ENCODE data around the gene SMAP2.

SMAP2 gene

DNA sequence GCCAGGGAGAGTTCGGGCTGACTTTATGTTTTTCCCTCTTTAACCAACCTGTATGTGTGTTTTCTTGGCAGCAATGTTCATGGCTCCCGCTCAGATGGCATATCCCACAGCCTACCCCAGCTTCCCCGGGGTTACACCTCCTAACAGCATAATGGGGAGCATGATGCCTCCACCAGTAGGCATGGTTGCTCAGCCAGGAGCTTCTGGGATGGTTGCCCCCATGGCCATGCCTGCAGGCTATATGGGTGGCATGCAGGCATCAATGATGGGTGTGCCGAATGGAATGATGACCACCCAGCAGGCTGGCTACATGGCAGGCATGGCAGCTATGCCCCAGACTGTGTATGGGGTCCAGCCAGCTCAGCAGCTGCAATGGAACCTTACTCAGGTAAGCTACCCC lies 43.2 kb downstream of the SMAP2 start:
- in situ Hi-C loops (cut with MboI; ENCODE audit: low sequenced_read_pairs): no loop called here

DNA sequence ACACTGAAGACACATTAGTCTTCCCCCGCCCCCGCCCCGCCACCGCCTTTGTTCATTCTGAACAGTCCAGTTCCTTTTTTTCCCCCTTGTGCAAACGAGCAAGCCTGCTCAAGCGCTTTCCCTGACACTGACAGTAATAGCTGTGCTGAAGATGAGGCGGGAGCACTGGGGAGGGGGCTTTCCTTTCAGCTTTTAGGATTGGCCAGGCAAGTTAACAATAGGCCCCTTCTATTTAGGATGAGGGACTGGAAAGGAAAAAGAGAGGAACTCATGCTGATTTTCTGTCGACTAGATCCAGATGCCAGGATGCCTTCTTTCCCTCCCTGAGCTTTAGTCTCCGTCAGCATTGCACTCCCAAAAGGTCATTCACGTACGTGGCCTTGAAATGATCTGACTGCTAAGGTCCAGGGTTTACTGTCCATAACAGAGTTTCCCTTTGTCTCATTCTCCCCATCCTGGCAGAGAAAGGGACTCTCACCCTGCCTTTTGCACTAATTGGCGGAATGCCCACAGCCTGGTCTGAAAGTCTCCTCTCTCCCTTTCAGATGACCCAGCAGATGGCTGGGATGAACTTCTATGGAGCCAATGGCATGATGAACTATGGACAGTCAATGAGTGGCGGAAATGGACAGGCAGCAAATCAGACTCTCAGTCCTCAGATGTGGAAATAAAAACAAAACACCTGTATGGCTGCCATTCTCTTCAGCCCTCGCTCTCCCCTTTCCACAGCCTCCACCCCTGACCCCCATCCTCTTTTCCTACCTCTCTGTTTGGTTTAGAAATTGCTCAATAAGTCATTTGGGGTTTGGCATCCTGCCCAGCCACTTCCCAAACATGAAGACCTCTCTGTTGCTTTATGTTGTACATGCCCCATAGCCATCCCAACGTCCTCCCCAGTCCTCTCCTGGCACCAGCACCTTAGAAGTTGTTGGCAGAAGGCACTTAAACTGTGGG lies 48.2 kb downstream of the SMAP2 start:
- in situ Hi-C loops (cut with MboI; ENCODE audit: low sequenced_read_pairs): no loop called here

DNA sequence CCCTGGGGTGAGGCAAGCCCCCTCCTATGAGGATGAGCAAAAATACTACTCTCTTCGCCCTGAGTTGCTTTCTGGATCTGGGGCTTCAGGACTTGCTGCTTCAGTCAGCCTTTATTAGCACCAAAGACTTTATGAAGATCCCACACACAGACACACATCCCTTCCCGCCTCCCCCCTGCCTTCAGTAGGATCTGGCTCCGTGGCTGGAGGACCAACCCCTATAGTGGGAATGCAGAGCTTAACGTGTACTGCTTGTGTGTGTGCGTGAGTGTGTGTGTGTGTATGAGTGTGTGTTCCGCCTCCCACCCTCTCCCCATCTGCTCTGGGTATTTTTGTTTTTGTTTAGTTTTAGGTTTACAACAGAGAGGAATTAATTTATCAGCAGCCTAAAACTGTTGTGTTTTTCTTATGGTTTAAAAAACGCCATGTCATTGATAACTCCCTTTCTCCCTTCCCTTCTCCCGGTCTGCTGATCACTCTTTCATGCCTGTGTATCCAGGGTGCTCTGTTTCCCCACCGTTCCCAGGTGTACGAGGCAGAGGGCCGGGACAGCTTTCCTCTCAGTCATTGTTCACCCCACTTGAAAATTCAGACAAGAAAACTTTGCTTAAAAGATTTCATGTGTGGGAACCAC lies 49.2 kb downstream of the SMAP2 start:
- in situ Hi-C loops (cut with MboI; ENCODE audit: low sequenced_read_pairs): no loop called here

DNA sequence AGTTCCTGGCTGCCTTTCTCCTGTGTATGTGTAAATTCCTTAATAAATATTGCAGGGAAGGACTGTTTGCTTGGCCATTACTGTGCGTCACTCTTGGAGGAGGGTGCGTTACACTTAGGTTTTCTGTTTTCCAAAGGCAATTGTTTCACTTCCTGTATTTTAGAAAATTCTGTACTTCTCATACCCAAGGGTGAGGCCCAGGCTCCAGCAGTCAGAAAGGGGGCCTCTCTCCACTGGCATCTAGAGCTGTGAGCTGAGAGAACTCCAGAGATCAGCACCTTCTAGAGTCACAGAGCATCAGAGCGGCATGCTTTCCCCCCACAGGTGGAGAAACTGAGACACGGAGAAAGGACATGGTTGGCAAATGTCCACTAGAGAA lies 49.7 kb downstream of the SMAP2 start:
- in situ Hi-C loops (cut with MboI; ENCODE audit: low sequenced_read_pairs): no loop called here

DNA sequence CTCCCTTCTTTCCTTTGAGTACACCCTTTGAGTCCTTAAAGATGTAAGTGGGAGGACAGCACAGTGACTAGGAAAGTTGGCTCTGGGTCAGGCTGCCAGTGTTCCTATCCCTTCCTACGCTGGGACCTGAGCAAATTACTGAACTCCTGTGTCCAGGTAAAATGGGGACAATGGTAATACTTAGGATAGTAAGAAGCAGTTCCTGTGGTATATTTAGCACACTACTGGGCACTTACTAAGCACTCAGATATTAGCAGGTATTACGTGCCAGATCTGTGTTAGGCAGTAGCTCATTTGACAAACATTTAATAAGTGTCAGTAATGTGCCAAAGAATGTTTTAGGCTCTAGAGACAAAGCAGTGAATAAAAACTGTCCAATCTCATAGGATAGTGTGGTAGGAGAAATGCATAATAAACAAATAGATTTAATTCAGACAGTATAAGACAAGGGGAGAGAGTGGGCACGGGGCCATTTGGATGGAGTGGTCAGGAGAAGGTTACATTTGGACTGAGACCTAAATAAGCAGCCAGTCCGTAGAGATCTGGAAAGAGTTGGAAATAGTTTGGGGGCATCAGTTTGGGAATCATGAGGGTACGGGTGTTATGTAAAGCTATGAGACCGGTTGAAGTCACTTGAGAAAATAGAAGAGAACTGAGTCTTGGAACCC lies 50.6 kb downstream of the SMAP2 start:
- in situ Hi-C loops (cut with MboI; ENCODE audit: low sequenced_read_pairs): no loop called here

DNA sequence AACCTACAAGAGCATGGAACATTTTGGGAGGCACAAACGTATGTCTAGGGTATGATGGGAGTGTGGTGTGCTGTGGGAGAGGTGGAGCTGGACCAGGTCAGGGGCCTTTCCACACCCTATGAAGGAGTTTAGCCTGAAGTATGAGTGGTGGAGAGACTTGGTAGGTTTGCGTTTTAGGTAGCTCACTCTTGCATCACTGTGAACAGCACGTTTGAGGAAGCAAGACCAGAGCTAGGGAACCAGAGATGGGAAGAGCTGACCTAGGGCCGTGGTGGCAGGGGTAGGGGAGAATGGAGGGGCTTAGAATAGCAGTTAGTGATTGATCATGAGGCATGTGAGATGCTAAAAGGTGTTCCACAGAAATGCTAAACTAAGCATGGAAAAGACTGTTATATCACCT lies 51.7 kb downstream of the SMAP2 start:
- in situ Hi-C loops (cut with MboI; ENCODE audit: low sequenced_read_pairs): no loop called here

DNA sequence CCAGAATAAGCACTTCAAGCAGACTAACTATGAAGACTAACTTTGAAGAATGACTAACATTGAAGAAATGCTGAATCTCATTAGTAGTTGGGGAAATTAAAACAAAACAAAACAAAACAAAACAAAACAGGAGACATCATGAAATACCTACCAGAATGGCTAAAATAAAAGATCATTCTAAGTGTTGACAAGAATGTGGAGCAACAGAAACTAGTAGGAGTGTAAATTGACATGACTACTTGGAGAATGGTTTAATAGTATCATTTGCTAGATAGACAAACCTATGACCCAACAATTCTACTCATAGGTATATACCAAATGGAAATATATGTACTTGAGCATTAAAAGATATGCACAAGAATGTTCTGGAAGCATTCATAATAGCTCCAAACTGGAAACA lies 57.9 kb downstream of the SMAP2 start:
- in situ Hi-C loops (cut with MboI; ENCODE audit: low sequenced_read_pairs): no loop called here

DNA sequence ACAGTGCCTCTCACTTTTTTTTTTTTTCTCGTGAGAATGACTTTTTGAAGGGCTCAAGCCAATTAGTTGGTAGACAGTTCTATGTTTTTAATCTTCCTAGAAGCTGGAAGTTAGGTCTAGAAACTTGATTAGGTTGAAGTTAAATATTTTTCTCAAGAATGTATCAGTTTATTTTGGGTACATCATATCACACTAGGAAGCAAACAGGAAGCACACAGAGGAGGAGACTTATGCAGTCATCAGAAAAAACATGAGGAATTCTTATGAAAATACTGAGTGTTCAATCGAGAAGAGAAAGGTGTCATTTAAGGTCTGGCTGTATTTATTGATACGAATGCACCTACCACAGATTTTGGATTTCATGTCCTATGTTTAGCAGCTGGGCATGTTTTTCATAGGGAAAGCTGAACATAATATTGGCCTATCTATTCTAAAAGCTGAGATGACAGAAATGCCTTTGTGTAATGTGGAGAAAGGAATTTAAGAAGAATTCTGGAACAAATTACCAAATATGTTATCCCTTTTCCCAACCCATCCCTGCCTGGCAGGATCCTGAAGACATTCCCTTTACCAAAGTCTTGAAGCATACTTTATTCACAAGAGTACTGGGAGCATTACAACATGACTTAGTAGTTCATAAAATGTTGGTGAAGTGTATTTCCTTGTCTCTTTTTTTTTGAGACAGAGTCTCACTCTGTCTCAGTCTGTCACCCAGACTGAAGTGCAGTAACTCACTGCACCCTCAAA lies 59.3 kb downstream of the SMAP2 start:
- in situ Hi-C loops (cut with MboI; ENCODE audit: low sequenced_read_pairs): no loop called here

DNA sequence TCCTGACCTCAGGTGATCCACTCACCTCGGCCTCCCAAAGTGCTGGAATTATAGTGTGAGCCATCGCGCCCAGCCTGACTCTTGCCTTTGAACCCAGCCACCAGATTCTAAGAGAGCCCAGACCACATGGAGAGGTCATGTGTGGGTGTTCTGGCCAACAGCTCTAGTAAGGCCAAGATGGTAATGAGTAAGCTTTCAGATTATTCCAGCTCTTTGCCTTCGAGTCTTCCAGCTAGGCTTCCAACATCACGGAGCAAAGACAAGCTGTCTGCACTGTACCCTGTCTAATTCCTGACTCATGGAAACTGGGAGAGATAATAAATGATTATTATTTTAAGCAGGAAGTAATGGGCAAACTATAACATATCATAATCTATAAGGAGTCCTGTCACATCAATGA lies 61.9 kb downstream of the SMAP2 start:
- in situ Hi-C loops (cut with MboI; ENCODE audit: low sequenced_read_pairs): no loop called here

DNA sequence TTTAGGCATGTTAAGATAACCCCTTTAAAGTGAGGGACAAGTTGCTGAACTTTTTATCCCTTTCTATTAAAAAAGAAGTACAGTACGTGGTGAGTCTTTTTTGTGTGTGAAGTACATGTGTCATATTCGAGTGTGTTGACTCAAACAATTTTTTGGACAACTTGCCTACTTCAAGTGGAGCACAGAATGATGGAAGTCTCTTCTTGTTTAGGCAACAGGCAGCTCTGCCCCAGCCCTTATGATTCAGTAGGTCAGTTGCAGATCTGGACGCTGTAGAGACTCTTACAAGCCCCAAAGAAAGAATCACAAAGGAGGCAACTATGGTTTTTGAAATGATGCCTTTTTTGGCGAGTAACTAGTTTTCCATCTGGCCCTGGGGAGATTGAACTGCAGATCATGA lies 62.3 kb downstream of the SMAP2 start:
- in situ Hi-C loops (cut with MboI; ENCODE audit: low sequenced_read_pairs): no loop called here

DNA sequence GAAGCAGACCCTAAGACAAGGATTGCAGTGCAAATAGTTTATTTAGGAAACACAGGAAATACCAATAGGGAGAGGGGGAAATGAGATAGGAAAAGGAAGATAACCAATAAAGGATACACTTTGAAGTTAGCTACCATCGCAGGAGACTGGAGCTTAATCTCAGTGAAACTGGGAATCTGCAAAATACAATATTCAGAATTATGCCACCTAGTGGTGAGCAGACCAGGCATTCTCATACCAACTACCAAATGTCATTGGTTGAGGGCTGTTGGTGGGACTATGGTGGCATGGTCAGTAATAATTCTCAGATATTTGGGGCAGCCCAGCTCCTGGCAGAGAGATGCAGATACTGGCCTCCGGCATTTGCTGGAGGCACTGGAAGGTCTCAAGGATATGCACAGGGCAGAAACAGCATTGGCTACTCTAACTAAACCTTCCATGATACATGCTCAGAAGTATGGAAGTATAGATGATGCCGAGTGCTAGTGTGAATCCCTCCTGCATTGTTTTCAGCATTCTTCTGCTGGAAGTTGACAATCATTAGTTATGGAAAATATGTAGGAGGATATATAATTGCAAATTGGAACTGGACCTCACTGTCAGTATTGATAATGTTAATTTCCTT lies 65.0 kb downstream of the SMAP2 start:
- in situ Hi-C loops (cut with MboI; ENCODE audit: low sequenced_read_pairs): no loop called here

DNA sequence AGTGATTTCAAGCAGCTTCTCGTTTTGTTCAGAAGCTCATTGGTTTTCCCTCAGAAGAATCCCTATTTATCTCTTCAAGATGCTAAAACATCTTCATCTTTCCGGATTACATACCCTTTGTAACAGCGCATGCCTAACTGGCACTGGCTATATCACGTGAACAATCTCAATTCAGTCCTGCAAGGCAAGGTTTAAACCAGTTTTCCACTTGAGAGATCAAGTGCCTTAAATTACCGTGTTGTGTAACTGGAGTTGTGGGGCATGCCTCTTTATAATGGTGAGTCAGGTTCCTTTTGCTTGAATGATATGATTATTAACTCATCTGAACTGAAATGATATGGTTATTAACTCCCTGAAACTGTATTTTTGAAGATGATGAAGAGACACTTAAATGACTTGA lies 65.7 kb downstream of the SMAP2 start:
- in situ Hi-C loops (cut with MboI; ENCODE audit: low sequenced_read_pairs): no loop called here

DNA sequence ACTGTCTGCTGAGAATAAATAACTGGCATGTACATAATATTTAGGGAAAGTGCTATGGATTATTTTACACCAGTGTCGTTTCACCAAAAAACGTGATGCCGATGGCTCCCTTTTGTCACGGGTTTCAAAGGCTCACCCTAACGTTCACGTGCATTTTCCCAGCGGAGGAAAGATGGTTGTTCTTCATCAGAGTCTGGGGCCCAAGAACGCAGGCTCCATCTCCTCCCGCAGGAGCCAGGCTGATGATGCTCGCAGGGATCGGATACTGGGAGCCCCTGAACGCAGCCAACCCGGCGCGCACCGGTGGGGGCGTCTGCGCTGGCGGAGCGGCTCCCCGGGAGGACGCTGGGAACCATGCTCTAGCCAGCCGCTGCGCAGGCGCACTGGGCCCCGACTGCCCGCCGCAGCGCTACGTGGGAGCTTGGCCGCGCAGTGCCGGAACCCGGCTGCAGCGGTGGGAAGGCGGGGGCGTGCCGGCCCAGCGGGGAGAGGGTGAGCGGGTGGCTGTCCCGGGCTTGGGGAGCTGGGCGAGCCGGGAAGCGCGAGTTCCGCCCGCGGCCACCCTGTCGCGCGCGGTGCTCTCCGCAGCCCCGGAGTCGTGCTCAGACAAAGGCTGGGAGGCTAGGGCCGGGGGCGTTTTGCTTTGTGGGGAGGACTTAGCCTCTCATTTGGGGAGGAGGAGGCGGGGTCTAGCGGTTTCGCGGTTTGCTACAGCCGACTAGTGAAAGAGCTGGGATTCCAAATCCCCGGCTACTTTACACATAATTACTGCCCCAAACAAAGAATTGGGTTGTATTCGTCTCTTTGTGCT lies 76.4 kb downstream of the SMAP2 start, which contains the start of gene ZFP69B:
TSS of gene ZFP69B (plus strand) at position 793 of the 811 bp plus-strand sequence. CDS start 486 bp downstream, outside the sequence.
- in situ Hi-C loops (cut with MboI; ENCODE audit: low sequenced_read_pairs): no loop called here

DNA sequence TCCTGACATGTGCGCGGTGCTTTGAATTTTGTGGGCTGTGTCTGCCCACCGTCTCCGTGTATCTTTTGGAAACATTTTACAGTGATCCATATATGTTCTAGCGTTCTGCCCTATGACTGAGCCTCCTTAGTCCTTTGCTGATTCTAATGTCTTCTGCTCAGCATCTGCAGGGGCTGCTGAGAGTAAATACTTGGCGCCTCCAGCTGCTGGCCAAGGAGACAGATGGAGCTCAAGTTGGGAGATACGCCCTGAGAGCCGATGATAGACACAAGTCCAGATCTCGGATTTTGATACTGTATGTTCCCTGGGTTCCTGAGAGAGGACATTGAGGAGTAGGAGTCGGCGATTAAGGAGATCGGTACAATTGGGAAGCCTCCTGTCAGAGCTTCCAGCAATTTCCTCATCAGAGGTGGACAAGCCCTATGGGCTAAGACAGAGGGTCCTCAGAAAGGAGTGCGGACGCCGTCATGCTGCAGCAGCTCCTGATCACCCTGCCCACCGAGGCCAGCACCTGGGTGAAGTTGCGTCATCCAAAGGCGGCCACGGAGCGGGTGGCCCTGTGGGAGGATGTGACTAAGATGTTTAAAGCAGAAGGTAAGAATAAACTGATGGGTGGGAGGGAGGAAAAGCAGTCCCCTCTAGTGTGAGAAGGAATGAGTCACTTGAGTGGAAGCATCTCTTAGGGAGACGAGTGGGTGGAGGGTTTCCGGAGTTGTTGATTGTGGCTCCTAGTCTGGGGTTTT lies 77.1 kb downstream of the SMAP2 start:
- in situ Hi-C loops (cut with MboI; ENCODE audit: low sequenced_read_pairs): no loop called here

DNA sequence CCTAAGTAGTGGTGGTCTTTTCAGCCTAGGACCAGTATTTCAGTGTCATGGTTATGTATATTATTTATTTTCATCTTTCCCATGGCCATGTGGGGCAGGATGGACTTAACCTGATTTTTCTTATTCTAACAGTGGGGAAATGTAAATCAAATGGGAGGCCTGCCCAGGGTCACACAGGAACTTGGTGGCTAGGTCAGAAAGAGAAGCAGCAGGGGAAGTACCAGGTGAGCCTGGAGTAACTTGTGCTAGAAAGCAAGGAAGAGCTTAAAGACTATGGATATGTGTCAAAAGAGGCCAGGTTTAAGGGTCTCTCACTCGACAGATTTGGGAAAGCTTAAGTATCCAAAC lies 77.7 kb downstream of the SMAP2 start:
- in situ Hi-C loops (cut with MboI; ENCODE audit: low sequenced_read_pairs): no loop called here

DNA sequence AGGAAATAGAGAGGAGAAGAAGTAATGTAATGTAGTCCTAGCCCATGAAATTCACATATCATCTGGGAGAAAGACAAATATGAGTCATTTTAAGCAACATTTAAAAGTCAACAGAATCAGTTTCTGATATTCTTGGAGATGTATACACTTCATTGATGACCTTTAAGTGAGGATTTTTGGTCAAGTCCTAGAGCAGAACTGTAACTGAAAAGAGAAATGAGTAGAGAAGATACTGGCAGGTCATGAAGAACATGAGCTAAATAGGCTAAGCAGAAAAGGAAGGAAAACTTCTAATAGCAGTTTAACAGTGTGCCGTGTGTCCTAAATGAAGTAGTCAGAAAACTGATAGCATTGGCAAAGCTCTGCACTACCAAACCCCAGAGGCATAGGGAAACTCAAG lies 81.3 kb downstream of the SMAP2 start:
- in situ Hi-C loops (cut with MboI; ENCODE audit: low sequenced_read_pairs): no loop called here

DNA sequence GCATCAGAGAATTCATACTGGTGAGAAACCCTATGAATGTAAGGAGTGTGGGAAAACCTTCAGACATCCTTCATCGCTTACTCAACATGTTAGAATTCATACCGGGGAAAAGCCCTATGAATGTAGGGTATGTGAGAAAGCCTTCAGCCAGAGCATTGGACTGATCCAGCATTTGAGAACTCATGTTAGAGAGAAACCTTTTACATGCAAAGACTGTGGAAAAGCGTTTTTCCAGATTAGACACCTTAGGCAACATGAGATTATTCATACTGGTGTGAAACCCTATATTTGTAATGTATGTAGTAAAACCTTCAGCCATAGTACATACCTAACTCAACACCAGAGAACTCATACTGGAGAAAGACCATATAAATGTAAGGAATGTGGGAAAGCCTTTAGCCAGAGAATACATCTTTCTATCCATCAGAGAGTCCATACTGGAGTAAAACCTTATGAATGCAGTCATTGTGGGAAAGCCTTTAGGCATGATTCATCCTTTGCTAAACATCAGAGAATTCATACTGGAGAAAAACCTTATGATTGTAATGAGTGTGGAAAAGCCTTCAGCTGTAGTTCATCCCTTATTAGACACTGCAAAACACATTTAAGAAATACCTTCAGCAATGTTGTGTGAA lies 89.5 kb downstream of the SMAP2 start:
- in situ Hi-C loops (cut with MboI; ENCODE audit: low sequenced_read_pairs): no loop called here

DNA sequence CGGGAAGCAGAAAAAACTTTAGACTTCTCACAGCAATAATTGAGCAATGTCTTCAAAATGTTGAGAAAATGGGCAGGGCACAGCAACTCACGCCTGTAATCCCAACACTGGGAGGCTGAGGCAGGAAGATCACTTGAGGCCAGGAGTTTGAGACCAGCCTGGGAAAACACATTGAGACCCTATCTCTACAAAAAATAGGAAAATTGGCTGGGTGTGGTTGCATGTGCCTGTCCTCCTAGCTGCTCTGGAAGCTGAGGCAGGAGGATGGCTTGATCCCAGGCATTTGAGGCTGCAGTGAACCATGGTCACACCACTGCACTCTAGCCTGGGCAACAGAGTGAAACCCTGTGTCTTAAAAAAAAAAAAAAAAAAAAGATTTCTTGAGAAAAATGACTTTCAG lies 95.8 kb downstream of the SMAP2 start:
- in situ Hi-C loops (cut with MboI; ENCODE audit: low sequenced_read_pairs): no loop called here
